HepG2 (cell line): Measurements from ENCODE around the gene PCDHA9. TPM values are rescaled to one million over a fixed set of nuclear protein-coding genes. Genes with fewer than 3 reads are reported as not detected.

Experiments
- ISX ChIP-seq: sonication (generic); formaldehyde crosslinking; conservative IDR thresholded peaks from 2 replicates; pipeline ENCODE4 v1.5.0; 2020; ENCODE audit warnings: missing genetic modification reagents
- SCMH1 ChIP-seq: sonication (generic); formaldehyde crosslinking; IDR thresholded peaks from 2 replicates; pipeline ENCODE4 v1.9.0; 2021; ENCODE audit warnings: missing genetic modification reagents, mild to moderate bottlenecking, borderline replicate concordance
- ZBTB40 ChIP-seq, 2 experiments: fragments of 450-650 bp in 1 of 2; sonication (generic) in 1 of 2; formaldehyde crosslinking in 1 of 2; IDR thresholded peaks; 2 replicates each; pipeline versions ENCODE4 v1.6.1 to v1.8.0; 2016 to 2022; ENCODE audit warnings: antibody characterized with exemption in 1 of 2, mild to moderate bottlenecking in 1 of 2, missing genetic modification reagents in 1 of 2
- ZNF644 ChIP-seq: IDR thresholded peaks from 2 replicates; pipeline ENCODE4 v1.6.1; 2016; ENCODE audit warnings: low read depth
- polyA plus RNA-seq, 8 experiments: library from polyadenylated mRNA; depleted of rRNA in 3 of 8; stranded (reverse) in 7 of 8; unstranded in 1 of 8; fragments of >200 nt; fragmentation: Illumina TruSeq in 4 of 8; extraction: Trizol in 4 of 8; gene quantifications; 2 replicates each; pipeline versions ENCODE4 v1.2.1 to v1.2.3, GENCODE V29; 2011 to 2016; ENCODE audit warnings: low read depth in 4 of 8, missing spikeins in 1 of 8, mixed read lengths in 1 of 8; ENCODE audit not compliant: insufficient read depth in 1 of 8
- total RNA-seq, 5 experiments: library from RNA; depleted of rRNA; stranded (reverse); fragments of >200 nt; fragmentation: Illumina TruSeq; extraction: Trizol; gene quantifications; 2 replicates each; pipeline ENCODE4 v1.2.3, GENCODE V29; 2016; ENCODE audit warnings: low read depth in 1 of 5

The PCDHA9 gene
- total and polyA plus RNA-seq, 2 of the 13 experiments (the other 11 are each of a cell fraction or from before 2014, with no cell fraction given): 0.03 TPM; not detected in 1

- TF ChIP-seq SCMH1 (no peak), ZBTB40 (IDR thresholded peaks at IDR 0.05) (no peak), ZBTB40 (CRISPR knock-in tag; IDR thresholded peaks at IDR 0.05) (no peak), ZNF644 (CRISPR knock-in tag) (no peak), ISX (CRISPR knock-in tag) (no peak)
- TF ChIP-seq, all 625 proteins: peak for 0
These were observed 20.3 kb upstream of the PCDHA9 start, which contains the start of gene PCDHA6 (continued) for GRCh38 chr5:140827704-140828361.
